Left ventricle myocardium inferior (tissue), 1 donor: ENCODE measurements around the gene POU3F1. TPM values are rescaled to one million over a fixed set of nuclear protein-coding genes. Genes with fewer than 3 reads are reported as not detected.

Experiments used
- DNase-seq: peaks from one replicate; pipeline ENCODE4 v3.0.0-alpha.2; 2020
- H3K27ac ChIP-seq: fragments of 200-600 bp; replicated peaks from 2 replicates; pipeline ENCODE4 v1.8.0; 2021
- H3K27me3 ChIP-seq: fragments of 200-600 bp; 2 replicates; pipeline ENCODE4 v1.8.0; 2021; ENCODE audit warnings: low read depth
- H3K36me3 ChIP-seq: fragments of 200-600 bp; 2 replicates; pipeline ENCODE4 v1.8.0; 2021
- H3K4me1 ChIP-seq: fragments of 200-600 bp; 2 replicates; pipeline ENCODE4 v1.8.0; 2021
- H3K4me3 ChIP-seq: fragments of 200-600 bp; 2 replicates; pipeline ENCODE4 v1.8.0; 2021; ENCODE audit warnings: mild to moderate bottlenecking, moderate library complexity
- H3K9me3 ChIP-seq: fragments of 200-600 bp; replicated peaks from 2 replicates; pipeline ENCODE4 v1.8.0; 2021
- CTCF ChIP-seq: fragments of 200-600 bp; IDR thresholded peaks from 2 replicates; pipeline ENCODE4 v1.8.0; 2021; ENCODE audit warnings: antibody characterized with exemption, mild to moderate bottlenecking, borderline replicate concordance
- intact Hi-C: fragments of 100-400 bp; cut with micrococcal nuclease; formaldehyde crosslinking; loops from one replicate; pipeline ENCODE4 v1.11.0; 2022
- total RNA-seq: library from RNA; stranded (reverse); fragmentation: NEBNext Ultra II Directional; extraction: Animal tissue kit (Norgen Biotek cat#: 25700); gene quantifications from one replicate; pipeline ENCODE4 v1.2.1, GENCODE V29; 2021
- donor health status: DM: no; HTN: yes; CAD: no; lungs with severe emphysema.

Gene POU3F1
- total RNA-seq, 1 donor from 2014 or later, result 0.11 TPM

DNA sequence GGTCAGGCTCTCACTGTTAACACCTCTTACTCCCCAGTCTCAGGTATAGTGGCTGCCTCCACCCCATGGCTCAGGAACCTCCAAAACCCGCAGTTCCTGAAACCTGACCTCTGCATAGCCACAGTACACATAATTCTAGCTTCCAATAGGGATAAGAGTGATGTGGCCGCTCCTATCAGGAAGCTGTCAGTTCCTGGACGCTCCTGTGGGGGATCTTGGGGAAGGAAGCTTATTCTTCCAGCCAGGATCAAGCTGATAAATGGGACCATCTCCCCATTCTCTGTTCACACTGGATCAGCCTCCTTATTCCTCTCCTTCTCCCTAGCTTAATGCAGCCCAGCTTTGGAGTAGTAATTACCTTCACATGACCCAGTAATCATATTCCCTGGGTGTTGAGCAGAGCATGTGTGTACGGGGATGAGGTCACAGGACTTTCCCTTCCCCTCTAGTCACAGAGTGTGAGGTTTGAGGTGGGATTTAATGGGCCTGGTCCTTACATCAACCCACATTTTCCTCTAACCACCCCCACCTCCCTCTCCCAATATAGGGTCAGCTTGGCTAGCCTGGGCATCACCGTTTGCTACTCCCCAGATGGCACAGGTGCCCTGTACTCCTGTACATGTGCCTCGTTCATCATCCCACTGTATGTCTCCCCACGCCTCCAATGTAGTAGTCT is 7.0 kb upstream of the POU3F1 start:
- DNase-seq, result no peak
- TF ChIP-seq CTCF, result no peak
- H3K27me3 ChIP-seq, result peaks cover 78% of the 10 kb centered on the region
- H3K4me1 ChIP-seq, result no peaks in the 10 kb centered on the region
- intact Hi-C loops, result no loop called here
- no peak overlapping the region for H3K4me3 ChIP-seq
- H3K27ac ChIP-seq, result no peak overlapping the region
- no peaks in the 10 kb centered on the region for H3K9me3 ChIP-seq
- H3K36me3 ChIP-seq, result no peaks in the 10 kb centered on the region

DNA sequence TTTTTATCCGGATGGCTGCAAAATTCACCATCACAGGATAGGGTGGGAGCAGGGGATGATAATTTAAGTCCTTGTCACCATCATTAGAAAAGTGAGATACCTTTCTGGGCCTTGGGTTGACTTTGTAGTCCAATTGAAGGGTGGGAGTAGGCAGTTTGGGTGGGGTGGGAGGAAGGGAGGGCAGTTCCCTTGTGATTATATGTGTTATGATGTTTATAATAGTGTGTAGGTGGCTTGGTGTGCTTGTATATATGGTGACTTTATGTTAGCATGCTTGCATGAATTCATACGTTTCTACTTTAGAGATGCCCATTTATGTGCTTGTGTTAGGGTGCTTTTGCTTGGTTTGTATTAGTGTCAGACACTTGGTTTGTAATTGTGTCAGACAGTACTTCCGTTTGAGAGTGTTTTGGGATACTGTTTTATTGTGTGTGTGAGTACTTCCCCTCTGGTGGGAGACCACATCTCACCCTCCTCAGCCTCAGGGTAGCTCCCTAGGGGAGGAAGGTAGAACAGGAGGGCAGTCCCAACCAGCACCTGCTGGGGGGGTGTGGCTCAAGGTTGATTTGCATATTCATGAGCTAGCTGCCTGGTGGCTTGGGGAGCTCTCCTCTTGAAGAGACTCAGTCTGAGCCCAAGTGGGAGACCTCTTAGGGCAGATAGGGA is 6.3 kb upstream of the POU3F1 start:
- Histone ChIP-seq H3K27me3 (peaks cover 84% of the 10 kb centered on the region), H3K36me3 (no peaks in the 10 kb centered on the region), H3K4me3 (no peak overlapping the region), H3K4me1 (peaks cover 2% of the 10 kb centered on the region), H3K9me3 (no peaks in the 10 kb centered on the region), H3K27ac (no peak overlapping the region)
- intact Hi-C loops, result no loop called here
- DNase-seq, result no peak
- no peak for TF ChIP-seq CTCF

GRCh38 chr1:38051079-38051543 is 4.5 kb upstream of the POU3F1 start:
- H3K27me3 ChIP-seq, result peaks cover 79% of the 10 kb centered on the region
- no peak for TF ChIP-seq CTCF
- peaks cover 12% of the 10 kb centered on the region for H3K4me1 ChIP-seq
- H3K4me3 ChIP-seq, result no peak overlapping the region
- H3K9me3 ChIP-seq, result no peaks in the 10 kb centered on the region
- DNase-seq, result no peak
- no peaks in the 10 kb centered on the region for H3K36me3 ChIP-seq
- intact Hi-C loops, result no loop called here
- H3K27ac ChIP-seq, result no peak overlapping the region

DNA sequence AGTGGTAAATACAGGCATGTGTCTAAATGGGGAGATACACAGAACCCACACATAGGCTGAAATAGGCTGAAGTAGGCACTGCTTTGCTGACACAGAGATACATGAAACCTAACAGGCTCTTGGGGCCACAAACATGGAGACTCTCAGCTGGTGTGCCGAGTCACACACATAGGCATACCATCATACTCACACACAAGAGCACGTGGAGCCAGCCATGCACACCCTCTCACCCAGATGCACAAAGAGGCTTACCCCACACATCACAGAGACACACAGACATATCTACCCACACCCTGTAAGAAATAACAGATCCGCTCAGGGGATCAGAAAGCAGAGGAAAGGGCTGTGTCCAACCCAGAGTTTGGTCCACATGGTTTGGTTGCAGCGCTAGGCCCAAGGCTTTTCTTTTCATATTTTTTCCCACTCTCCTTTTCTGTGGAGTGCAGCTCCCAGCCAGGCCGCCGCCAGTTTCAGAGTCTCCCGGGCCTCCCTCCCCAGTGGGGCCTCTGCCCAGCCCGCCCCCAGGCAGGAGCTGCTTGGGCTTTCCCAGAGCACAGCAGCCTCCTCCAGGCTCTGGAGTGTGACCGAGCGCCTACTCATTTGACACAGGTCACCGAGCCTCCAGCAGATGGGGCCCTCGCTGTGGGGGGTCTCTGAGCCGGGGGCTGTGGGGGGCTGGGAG is 3.9 kb upstream of the POU3F1 start:
- H3K27ac ChIP-seq, result no peak overlapping the region
- H3K4me3 ChIP-seq, result no peak overlapping the region
- peaks cover 15% of the 10 kb centered on the region for H3K4me1 ChIP-seq
- DNase-seq, result no peak
- intact Hi-C loops, result no loop called here
- H3K9me3 ChIP-seq, result no peaks in the 10 kb centered on the region
- TF ChIP-seq CTCF, result no peak
- H3K36me3 ChIP-seq, result no peaks in the 10 kb centered on the region
- H3K27me3 ChIP-seq, result peaks cover 78% of the 10 kb centered on the region

GRCh38 chr1:38047603-38048141 is 1.1 kb upstream of the POU3F1 start:
- peaks cover 32% of the 10 kb centered on the region for H3K4me1 ChIP-seq
- peak overlapping the region; percentile 86 for H3K4me3 ChIP-seq
- intact Hi-C loops, result no loop called here
- peak overlapping the region; percentile 57 for H3K27ac ChIP-seq
- H3K9me3 ChIP-seq, result no peaks in the 10 kb centered on the region
- peaks cover 78% of the 10 kb centered on the region for H3K27me3 ChIP-seq
- TF ChIP-seq CTCF, result no peak
- no peaks in the 10 kb centered on the region for H3K36me3 ChIP-seq
- DNase-seq, result no peak
